ENCODE results near the gene MUC4.
"Not testable (repeated sequence)": the region's sequence is repeated elsewhere in the genome, so short reads cannot be mapped to it uniquely, and the experiment has no call there.

Gene MUC4

DNA sequence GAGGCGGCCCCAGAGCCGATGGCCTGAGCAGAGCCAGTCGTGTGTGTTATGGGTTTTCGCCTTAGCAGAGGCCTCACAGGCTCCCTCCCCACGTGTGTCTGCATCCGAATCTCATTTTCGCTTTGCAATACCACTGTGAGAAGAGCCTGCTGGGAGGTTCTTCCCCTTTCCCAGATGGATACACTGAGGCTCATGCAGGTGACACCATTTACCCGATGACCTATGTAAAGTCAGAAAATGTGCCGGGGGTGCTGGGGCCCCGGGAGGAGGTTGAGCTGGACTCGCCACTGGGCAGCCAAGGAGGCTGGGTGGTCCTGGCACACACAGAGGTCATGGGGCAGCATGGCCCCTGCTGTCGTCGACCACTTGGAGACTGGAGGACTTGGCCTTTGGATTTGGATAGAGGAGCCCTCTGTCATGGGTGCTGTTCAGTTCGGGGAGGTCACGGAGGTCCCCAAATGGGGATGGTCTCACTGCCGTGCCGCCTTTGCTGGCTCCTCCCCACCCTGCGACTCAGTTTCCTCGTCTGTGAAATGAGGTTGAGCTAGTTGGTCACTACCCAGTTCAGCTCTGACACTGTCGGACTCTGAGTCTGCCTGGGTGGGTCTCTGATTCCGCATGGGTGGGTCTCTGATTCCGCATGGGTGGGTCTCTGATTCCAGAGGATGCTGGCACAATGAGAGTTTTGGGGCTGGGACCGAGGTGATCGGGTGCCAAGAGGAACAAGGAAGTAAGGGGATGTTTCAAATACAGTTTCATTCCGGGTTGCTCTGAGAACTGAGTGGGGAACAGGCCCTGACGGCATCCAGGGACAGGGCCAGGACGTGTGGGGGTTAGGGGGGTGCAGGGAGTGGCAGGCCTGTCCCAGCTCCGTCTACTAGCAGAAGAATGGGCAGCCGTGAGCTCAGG, 23.2 kb upstream of the MUC4 start:
- DNase-seq: no peak

DNA sequence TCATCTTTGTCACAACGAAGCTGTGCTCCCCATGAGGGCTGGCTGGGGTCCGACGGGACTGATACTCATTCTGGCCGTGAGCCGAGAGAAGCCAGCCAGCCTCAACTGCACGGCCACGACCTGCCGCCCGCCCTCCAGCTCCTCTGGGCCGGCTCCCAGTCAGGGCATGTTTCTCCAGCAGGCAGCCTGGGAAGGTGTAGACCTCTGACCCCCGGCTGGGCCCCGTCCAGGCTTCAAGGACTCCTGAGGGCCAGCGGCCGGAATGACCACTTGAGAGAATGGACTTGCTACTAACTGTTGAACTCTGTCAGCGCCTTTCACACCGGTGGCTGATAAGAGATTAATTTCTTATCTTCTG, 18.1 kb upstream of the MUC4 start:
- DNase-seq: no peak

DNA sequence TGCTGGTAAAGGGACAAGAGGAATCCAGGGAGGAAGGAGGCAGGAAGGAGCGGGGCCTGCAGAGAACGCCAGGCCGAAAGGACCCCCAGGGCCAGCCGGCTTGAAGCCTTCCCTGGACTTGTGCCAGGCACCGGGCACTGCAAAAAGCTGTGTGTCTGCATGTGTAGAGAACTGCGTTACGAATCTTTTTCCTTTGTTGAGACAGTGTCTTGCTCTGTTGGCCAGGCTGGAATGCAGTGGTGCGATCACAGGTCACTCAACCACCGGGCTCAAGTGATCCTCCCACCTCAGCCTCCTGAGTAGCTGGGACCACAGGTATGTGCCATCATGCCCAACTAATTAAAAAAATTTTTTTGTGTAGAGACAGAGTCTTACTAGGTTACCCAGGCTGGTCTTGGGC, 17.0 kb upstream of the MUC4 start:
- no peak for DNase-seq

DNA sequence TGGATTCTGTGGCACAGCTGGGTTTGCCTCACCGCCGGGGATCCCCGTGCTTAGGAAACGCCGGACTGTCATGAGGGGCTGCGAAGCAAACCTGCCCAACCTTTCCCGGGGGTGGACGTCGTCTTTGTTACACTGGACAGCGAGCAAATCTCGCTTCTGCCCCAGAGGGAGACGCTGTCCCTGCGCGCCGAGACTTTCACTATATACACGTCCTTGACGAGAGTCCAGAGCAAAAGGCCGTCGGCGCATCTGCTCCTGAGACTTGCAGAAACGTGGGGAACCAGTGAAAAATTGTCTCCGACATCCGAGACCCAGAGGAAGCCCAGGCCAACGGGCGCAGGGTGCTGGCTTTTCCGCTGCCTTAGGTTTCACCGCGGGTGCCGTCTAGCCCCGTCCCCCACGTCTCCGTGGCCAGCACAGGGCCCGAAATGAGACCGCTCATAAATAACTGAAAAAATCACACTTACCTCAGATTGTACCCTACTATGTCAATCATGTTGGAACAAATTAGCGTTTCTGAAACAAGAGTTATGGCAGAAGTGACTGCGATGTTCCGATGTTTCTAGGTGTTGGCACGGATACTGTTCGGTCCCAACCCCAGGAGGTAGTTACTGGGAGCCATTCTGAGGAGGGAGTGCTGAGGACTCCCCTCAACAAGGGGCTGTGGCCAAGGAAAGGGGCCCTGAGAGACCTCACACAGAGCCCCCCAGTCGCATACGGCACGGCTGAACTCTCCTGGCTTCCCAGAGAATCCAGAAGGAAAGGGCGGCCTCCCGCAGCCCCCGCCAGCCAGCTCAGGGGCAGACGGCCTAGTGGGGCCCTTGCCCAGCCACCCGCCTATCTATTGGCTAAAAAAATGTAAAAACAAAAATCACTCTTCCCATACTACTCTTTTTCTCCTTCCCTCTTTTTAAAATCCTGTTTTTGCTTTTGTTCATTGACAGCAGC, 14.4 kb upstream of the MUC4 start:
- no peak for DNase-seq

DNA sequence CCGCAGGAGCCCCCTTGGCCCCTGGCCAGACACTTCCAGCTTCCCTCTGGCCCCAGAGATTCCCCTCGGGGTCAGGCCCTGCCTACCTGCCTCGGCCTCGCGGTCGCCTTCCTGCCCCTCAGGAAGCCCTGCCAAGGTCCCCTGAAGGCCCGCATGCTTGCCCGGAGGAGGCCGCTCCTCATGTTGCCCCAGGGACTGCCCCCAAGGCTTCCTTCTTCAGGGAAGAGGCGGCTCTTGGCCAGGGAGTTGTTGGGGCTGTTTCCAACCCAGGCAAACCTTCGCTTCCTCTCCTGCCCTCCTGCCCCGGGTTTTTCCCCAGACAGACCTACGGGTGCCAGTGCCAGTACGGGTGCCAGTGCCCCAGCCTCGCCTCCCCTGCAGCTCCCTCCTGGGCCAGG, 13.5 kb upstream of the MUC4 start:
- DNase-seq: no peak

DNA sequence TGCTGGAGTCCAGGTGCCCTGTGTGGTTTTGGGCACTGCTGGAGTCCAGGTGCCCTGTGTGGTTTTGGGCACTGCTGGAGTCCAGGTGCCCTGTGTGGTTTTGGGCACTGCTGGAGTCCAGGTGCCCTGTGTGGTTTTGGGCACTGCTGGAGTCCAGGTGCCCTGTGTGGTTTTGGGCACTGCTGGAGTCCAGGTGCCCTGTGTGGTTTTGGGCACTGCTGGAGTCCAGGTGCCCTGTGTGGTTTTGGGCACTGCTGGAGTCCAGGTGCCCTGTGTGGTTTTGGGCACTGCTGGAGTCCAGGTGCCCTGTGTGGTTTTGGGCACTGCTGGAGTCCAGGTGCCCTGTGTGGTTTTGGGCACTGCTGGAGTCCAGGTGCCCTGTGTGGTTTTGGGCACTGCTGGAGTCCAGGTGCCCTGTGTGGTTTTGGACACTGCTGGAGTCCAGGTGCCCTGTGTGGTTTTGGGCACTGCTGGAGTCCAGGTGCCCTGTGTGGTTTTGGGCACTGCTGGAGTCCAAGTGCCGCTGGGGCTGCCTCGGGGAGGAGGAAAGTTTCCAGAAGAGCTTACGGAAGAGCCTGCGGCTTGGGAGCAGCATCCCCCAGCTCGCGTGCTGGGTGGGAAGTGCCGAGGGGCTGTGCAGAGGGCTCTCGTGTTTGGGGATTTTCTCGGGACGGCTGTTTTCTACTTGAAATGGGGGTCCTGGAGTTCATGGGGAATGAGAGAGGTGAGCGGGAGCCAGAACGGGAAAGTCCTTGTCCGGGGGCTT, 12.9 kb upstream of the MUC4 start:
- not testable (repeated sequence) for DNase-seq

DNA sequence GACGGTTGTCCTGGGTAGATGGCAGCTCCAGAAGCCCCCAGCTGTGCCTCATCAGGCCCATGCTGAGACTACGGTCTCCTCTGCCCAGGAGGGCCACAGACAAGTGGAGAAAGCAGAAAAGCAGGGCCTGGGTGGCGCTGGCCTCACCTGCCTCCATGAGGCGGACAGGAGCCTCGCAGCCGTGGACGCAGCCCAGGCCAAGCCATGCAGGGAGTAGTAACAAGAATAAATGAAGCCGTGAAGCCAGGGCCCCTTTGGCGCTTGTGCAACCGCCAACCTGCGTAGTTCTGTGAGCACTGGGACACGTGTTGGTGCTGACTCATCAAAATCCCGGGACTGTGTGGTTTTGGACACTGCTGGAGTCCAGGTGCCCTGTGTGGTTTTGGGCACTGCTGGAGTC, 12.3 kb upstream of the MUC4 start:
- DNase-seq: no peak

DNA sequence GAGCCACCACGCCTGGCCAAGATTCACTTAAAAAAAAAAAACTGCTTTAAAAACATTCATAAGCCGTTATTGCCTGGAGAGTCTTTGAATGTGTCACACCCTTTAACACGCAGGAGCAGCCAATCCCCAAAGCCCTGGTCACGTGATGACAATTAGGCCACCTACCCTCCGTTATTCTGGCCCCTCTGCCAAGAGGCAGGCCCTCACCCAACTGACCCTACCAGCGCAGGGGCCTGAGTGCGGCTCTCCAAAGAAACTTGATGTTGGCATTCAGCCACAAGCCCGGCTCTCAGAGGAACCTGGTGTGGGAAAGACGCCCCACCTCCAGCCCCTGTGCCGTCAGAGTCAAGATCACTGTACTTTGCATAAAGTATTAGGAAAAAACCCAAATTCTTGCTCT, 11.6 kb upstream of the MUC4 start:
- no peak for DNase-seq

DNA sequence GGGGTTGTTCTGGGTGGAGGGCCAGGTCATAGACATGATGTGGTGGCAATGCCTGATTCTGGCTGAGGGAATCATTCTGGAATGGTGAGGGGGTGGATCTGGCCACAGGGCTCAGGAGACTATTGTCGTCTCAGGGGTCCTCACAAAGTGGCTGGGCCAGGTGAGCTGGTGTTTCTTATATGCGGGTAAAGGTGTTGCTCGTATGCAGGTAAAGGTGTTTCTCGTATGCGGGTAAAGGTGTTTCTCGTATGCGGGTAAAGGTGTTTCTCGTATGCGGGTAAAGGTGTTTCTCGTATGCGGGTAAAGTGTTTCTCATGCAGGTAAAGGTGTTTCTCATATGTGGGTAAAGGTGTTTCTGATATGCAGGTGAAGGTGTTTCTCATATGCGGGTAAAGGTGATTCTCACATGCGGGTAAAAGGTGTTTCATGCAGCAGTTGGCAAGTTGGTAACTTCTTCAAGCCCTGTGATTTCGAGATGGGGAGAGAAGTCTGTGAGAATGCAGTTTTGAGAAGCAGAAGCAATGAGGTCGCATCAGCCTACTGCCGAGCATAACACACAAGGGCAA, 10.5 kb upstream of the MUC4 start:
- no peak for DNase-seq

DNA sequence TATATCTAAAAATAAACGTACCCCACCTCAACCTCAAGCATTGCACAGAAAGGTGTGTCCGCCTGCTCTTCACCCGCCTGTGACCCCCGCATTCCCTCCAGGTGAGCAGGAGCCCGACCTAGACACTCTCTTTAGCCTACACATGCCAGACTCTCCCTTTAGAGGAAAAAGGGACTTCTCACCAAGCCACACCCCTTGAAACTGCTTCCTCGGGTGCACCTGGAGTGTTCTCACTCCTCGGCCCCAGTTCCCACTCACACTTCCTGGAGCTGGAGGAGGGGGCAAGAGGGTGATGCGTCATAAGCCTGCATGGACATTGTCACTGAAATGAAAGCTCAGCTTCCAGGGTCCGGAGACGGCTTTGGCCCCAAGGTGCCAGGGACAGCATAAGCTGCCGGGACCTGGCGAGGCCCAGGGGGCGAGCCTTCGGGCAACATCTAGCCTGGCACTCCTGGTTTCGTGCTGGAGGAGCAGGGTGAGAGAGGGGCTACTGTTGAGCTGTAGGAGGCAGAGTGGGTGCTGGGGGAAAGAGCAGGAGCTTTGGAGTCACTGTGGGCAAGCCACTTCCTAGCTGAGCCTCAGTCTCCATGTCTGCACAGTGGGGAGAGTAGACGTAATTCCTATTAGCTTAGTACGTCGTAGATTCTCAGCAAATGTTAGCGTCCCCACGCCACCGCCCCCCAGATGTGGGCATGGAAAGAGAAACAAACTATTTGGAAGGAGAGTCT, 9.8 kb upstream of the MUC4 start:
- DNase-seq: no peak

DNA sequence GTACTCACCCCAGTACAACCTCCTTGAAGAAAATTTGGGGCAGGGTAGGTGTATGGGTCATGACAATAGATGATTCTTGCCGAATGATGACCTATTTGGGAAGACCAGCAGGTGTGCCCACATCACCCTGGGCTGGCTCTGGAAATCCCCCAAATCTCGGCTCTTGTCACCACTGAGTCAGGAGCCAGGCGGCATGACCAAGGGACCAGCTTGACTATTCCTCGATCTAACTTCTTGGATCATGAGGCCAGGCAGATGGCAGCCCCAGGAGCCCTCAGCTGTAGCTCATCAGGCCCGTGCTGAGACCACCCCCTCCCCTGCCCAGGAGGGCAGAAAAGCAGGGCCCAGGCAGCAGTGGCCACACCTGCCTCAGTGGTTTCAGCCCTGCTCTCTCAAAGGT, 9.2 kb upstream of the MUC4 start:
- DNase-seq: no peak

DNA sequence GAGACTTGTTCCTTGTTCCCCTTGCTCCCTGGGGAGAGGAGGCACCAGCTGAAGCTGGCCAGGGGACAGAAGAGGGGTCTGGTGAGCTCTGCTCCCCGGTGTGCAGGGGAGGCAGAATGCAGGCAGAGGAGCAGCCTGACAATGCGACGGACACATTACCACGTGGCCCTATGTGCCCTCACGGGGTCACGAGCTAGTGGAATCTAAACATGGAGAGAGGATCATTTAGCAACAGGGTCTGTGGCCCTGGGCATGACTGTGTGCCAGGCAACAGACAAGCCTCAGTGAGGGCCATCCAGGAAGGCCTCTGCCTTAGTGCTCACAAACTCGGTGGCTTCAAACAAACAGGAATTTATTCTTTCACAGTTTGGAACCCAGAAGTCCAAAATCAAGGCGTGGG, 8.5 kb upstream of the MUC4 start:
- no peak for DNase-seq

DNA sequence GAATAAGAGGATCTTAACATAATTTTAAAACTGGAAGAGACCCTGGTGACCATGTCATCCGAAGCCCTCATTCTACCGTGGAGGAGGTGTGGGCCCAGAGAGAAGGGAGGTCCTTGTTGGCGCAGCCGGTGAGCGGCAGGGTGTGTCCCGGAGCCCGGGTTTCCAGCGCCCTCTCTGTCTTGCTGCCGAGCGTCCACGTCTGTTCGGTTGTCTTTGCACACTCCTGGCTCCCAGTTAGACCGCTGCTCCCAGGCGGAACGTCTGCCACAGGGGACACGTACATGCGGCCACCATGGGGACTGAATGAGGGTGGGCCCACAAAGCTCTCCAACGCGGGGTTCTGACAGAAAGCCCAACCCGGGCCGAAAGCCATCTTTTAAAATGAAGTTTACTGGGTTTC, 6.6 kb upstream of the MUC4 start:
- DNase-seq: no peak

DNA sequence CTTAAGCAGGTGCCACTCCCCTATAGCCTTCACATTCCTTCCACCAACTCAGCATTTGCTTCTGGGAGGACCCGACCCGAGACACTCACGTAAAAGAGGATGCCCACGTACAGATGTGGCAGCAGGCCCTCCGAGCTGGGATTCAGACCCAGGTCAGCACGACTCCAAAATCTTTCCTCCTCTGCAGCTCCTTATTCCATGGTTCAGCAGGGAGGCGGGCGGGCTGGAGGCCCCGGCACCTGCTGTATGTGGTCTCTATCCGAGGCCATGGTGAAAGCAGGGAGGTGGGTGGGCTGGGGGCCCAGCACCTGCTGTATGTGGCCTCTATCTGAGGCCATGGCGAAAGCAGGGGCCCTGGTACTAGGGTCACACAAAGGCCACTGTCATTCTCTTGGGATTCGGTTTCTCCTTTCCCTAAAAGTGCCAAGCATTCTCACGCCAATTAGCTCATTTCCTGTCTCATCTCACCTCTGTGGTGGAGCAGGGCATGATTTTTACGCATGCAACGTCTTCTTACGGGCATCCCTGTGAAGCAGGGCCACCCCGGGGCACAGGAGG, 5.9 kb upstream of the MUC4 start:
- DNase-seq: no peak

DNA sequence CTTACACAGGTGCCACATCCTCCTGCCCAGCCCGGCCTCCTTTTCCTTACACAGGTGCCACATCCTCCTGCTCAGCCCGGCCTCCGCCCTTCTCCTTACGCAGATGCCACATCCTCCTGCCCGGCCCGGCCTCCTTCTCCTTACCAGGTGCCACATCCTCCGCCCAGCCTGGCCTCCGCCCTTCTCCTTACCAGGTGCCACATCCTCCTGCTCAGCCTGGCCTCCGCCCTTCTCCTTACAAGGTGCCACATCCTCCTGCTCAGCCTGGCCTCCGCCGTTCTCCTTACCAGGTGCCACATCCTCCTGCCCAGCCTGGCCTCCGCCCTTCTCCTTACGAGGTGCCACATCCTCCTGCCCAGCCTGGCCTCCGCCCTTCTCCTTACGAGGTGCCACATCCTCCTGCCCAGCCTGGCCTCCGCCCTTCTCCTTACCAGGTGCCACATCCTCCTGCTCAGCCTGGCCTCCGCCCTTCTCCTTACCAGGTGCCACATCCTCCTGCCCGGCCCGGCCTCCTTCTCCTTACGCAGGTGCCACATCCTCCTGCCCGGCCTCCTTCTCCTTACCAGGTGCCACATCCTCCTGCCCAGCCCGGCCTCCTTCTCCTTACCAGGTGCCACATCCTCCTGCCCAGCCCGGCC, 4.7 kb upstream of the MUC4 start:
- DNase-seq: not testable (repeated sequence)

DNA sequence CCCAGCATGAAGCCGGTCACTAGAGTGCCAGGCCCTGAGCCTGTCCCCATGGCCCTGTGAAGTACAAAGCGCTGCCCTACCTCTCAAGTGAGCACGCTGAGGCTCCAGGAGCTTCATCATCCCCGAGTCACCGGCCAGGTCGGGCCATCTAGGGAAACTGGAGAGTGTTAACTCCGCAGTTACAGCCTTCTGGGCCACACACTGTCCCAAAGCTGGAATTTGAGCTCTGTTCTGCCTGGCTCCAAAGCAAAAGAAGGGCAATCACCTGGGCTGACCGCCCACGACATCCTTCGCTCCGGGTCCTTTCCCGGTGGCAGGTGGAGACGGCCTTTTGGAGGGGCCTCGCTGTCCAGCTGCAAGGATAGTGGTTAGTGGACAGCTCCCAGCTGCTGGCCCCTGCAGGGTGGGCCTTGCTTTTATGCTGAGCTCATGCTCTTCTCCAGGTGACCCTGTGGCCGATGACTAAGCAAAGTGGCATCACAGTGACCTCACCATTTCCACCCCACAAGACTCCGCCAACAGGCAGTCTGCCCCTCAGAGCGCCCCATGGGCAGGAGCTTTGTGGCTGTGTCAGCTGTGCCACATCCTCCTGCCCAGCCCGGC, 3.5 kb upstream of the MUC4 start:
- DNase-seq: no peak

DNA sequence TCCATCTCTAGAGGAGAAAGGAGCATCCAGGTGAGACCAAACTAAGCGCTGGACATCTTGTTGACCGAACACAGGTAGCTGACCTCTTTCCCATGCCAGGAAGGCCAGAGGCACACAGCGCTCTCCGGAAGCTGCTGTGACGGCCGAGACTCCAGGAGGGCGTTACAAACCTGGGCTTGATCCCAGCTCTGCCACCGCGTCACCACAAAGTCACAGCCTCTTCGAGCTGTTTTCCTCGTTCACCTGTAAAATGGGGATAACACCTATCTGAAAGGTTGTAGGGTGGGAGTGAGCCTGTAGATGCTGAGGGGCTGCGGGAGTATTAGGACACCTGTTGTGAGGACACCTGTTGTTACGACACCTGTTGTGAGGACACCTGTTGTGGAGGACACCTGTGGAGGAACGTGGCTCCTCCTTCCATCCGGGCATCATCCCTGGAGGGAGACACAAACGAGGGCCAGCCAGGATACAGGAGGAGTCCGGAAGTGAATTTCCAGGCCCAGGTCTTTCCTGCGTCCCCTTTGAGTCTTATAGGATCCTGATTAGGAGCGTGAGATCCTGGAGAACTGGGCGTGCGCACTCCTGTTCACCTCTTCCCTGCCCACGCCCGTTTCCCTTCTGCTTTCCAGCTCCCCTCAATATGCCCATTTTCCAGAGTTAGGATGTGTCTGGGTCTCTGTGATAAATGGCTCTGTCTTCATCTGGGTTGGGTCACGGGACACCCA, 2.3 kb upstream of the MUC4 start:
- DNase-seq: no peak

DNA sequence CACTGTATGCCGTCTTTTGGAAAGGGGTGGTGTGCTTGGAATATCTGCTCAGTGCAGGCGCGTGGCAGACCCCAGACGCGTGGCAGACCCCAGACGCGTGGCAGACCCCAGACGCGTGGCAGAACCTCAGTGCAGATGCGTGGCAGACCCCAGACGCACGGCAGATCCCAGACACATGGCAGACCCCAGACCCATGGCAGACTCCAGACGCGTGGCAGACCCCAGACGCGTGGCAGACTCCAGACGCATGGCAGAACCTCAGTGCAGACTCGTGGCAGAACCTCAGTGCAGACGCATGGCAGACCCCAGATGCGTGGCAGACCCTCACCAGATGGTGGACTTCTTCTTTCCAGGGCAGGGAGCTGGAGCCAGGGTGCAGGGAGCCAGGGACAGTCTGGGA, 637 bp upstream of the MUC4 start:
- DNase-seq: no peak

DNA sequence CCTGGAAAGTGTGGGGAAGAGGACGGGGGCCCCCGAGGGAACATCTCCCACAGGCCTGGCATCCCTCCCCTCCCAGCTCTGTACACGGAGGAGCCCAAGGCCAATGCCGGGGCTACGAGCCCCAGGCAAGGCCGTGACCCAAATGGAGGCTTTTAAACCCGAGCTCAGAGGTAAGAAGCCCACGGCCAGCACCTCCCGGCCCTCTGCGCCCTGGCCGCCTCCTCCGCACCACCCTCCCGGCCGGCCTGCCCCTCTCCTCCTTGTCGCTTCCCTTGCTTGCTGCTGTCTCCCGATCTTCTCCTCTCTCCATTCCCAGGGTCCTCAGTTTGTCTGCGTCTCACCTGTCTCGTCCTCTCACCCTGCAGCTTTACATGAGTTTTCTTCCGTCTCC, 1.3 kb downstream of the MUC4 start:
- no peak for DNase-seq

DNA sequence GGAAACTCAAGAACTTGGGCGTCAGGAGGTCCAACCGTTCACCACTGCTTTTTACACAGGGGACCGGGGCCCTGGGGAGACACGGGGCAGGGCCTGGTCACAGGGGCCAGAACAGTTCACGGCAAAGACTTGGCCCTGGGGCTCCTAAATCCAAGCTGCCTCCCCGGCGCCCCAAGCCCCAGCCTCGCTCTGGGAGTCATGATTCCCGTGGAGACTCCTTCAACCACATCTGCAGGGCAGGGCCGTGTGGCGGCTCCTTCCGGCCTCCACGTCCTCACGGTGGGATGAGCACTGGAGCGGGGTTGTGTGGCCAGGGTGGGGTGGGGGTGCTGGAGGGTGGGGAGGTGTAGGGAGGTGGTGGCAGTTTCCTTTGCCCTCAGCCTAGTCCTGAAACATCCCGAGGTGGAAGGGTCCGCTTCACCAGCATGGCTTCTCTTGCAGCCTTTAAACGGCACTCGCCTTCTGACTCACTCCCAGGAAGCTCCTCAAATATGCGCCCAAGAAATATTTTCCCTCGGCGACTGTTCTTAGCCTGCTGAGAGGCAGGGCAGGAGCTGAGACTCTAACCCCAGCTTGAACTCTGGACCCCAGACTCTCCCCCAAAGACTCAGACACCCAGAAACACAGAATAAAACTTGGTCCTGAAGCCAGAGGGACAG, 1.8 kb downstream of the MUC4 start:
- DNase-seq: no peak

Data from CD4-positive, alpha-beta T cell treated with Interferon alpha-2 for 1 hour (primary cell).